C4-2B (cell line): ENCODE results near the gene NDUFA13.

Experiments used
- CTCF ChIP-seq: fragments of 450-650 bp; conservative IDR thresholded peaks from 2 replicates; pipeline ENCODE4 v1.5.1; 2017; ENCODE audit warnings: mild to moderate bottlenecking
- ZFX ChIP-seq: fragments of 450-650 bp; IDR thresholded peaks from 2 replicates; pipeline ENCODE4 v1.6.1; 2017

GRCh38 chr19:19468424-19469050 lies 47.5 kb upstream of the NDUFA13 start:
- no peak for TF ChIP-seq CTCF
- TF ChIP-seq ZFX: no peak
